Heart left ventricle (tissue), 16 donors: ENCODE measurements around the gene PTGDR2. TPM values are rescaled to one million over a fixed set of nuclear protein-coding genes. Genes with fewer than 3 reads are reported as not detected.

Source experiments
- ATAC-seq, 4 donors: fragments of 200-7000 bp; cut with Tn5 transposase; one replicate each; pipeline ENCODE4 v1.9.1; 2020 to 2022; ENCODE audit warnings: moderate library complexity in 4 of 4, mild to moderate bottlenecking in 3 of 4, moderate number of reproducible peaks in 1 of 4
- DNase-seq, 5 donors: peaks; one replicate each; pipeline ENCODE4 v3.0.0-alpha.2; 2020
- H3K27ac ChIP-seq, 12 donors: fragments of 200-600 bp; sonication (generic) in 4 of 12; one replicate each; pipeline versions ENCODE4 v1.5.0 to v1.8.0; 2016 to 2022; ENCODE audit warnings: mild to moderate bottlenecking in 2 of 12
- H3K27me3 ChIP-seq, 9 donors: fragments of 200-600 bp; sonication (generic) in 2 of 9; one replicate each; pipeline versions ENCODE4 v1.5.1 to v1.8.0; 2016 to 2022; ENCODE audit warnings: mild to moderate bottlenecking in 3 of 9
- H3K36me3 ChIP-seq, 9 donors: fragments of 200-600 bp; sonication (generic) in 2 of 9; one replicate each; pipeline versions ENCODE4 v1.5.0 to v1.8.0; 2018 to 2022; ENCODE audit warnings: mild to moderate bottlenecking in 2 of 9
- H3K4me1 ChIP-seq, 12 donors: fragments of 200-600 bp; sonication (generic) in 4 of 12; one replicate each; pipeline versions ENCODE4 v1.5.0 to v1.8.0; 2016 to 2022; ENCODE audit warnings: mild to moderate bottlenecking in 3 of 12
- H3K4me3 ChIP-seq, 12 donors: fragments of 200-600 bp; sonication (generic) in 4 of 12; one replicate each; pipeline versions ENCODE4 v1.5.0 to v1.8.0; 2017 to 2022; ENCODE audit warnings: mild to moderate bottlenecking in 9 of 12, moderate library complexity in 4 of 12
- H3K9me3 ChIP-seq, 12 donors: fragments of 200-600 bp; sonication (generic) in 4 of 12; one replicate each; pipeline versions ENCODE4 v1.5.0 to v1.8.0; 2016 to 2022; ENCODE audit warnings: mild to moderate bottlenecking in 1 of 12
- CTCF ChIP-seq, 12 donors: fragments of 200-600 bp; sonication (generic) in 4 of 12; IDR thresholded peaks; one replicate each; pipeline versions ENCODE4 v1.5.0 to v1.8.0; 2018 to 2022; ENCODE audit warnings: antibody characterized with exemption in 12 of 12, mild to moderate bottlenecking in 5 of 12
- POLR2A ChIP-seq, 2 donors: fragments of 450-650 bp; IDR thresholded peaks; one replicate each; pipeline ENCODE4 v1.6.1; 2017; ENCODE audit warnings: antibody characterized with exemption in 2 of 2, mild to moderate bottlenecking in 2 of 2, moderate library complexity in 2 of 2
- WGBS, 4 donors: extraction: QIAGEN DNeasy Blood & Tissue Kit in 2 of 4; methylation state at CpG; one replicate each; pipeline versions ENCODE4 v1.1.5 to v1.1.7; 2013 to 2018; 5-methylcytosine and 5-hydroxymethylcytosine counted together
- intact Hi-C, 10 donors: fragments of 100-400 bp; cut with DNase I; formaldehyde crosslinking; loops; one replicate each; pipeline versions ENCODE4 v1.11.1 to v1.14.2; 2022
- polyA plus RNA-seq, 2 donors: library from polyadenylated mRNA; stranded (reverse); fragments of 200-250 nt; gene quantifications; one replicate each; pipeline ENCODE4 v1.2.3, GENCODE V29; 2013
- total RNA-seq, 9 donors: library from RNA; depleted of rRNA in 2 of 9; stranded (reverse); fragments of >200 nt in 2 of 9; fragmentation: NEBNext Ultra II Directional in 3 of 9; extraction: Animal tissue kit (Norgen Biotek cat#: 25700) in 3 of 9; gene quantifications; one replicate each; pipeline versions ENCODE4 v1.1.0 to v1.2.4, GENCODE V29; 2016 to 2023
- donor health status: ischemic (EF 13 %, LVEDD 7.1; RV severe dilation, severe dysfunction).
- donor health status: healthy with polysubstance abuse.
- donor health status: DM: no; HTN: yes; CAD: no.
- donor health status: DM: no; HTN: no; CAD: no.
- donor health status: ischemic (EF 25% LVEDD 6.9; RV normal size, moderate dysfunction).
- donor health status: ischemic (EF 25% LVEDD 5.7; RV mildly dilated, moderate dysfunction).
- donor health status: healthy.
- donor health status: DM: yes; HTN: yes; CAD: no.
- donor health status: ischemic (EF 35%, LVEDD 5.7; RV mildly dilated, moderate dysfunction).
- donor health status: nonischemic (EF 11% LVEDD 7.7; RV severe dilation, severe dysfunction).
- donor health status: DM: yes; HTN: yes; CAD: no.
- donor health status: PGD.
- donor health status: ischemic (EF 29% LVEDD 5.4; RV normal size, mild dysfunction).
- donor health status: nonischemic (EF 23%, LVEDD 6.1; RV moderate dilation, normal function).

The PTGDR2 gene
- total and polyA plus RNA-seq, 11 donors: 0.61 to 7.9 (median 1.4) TPM

- no peaks in the 10 kb centered on the region for H3K36me3 ChIP-seq
- peaks cover 5 to 55% (median 31%) of the 10 kb centered on the region in 12 donors for H3K4me1 ChIP-seq
- H3K4me3 ChIP-seq: no peak overlapping the region
- intact Hi-C loops: no loop called here
- TF ChIP-seq CTCF (IDR thresholded peaks at IDR 0.05) (no peak), POLR2A (IDR thresholded peaks at IDR 0.05) (no peak)
- no peaks in the 10 kb centered on the region for H3K9me3 ChIP-seq
- peak in 3 of 4 donors; percentile 14 to 69 (median 25) for ATAC-seq
- peak in 3 of 5 donors; percentile 40 to 70 (median 70) for DNase-seq
- 56 to 79% (median 63%) methylated on average over 16 of the region's 16 CpGs for WGBS, 4 donors
- no peaks in the 10 kb centered on the region for H3K27me3 ChIP-seq
- H3K27ac ChIP-seq: peak overlapping the region in 9 of 12 donors; percentile 1 to 74 (median 33)
Measured at GRCh38 chr11:60872961-60873524, 17.3 kb upstream of the PTGDR2 start.

- H3K9me3 ChIP-seq: no peaks in the 10 kb centered on the region
- DNase-seq (peak in 4 of 5 donors; percentile 69 to 81 (median 76)), ATAC-seq (peak; percentile 63 to 84 (median 74))
- 82 to 92% (median 89%) methylated on average over 5 to 6 of the region's 6 CpGs for WGBS, 4 donors
- TF ChIP-seq CTCF (IDR thresholded peaks at IDR 0.05) (no peak), POLR2A (IDR thresholded peaks at IDR 0.05) (no peak)
- H3K27me3 ChIP-seq: no peaks in the 10 kb centered on the region
- no peak overlapping the region for H3K4me3 ChIP-seq
- peaks cover 5 to 53% (median 30%) of the 10 kb centered on the region in 12 donors for H3K4me1 ChIP-seq
- intact Hi-C loops: no loop called here
- H3K27ac ChIP-seq: peak overlapping the region in 10 of 12 donors; percentile 10 to 78 (median 60)
- H3K36me3 ChIP-seq: no peaks in the 10 kb centered on the region
Measured at GRCh38 chr11:60872124-60872960, 16.6 kb upstream of the PTGDR2 start.

GRCh38 chr11:60871378-60872061 lies 15.8 kb upstream of the PTGDR2 start:
- WGBS, 4 donors: 68 to 80% (median 70%) methylated on average over 5 to 7 of the region's 7 CpGs
- intact Hi-C loops: no loop called here
- peak; percentile 74 to 81 (median 78) for ATAC-seq
- DNase-seq: peak in 4 of 5 donors; percentile 45 to 81 (median 76)
- peaks cover 5 to 55% (median 28%) of the 10 kb centered on the region in 12 donors for H3K4me1 ChIP-seq
- H3K9me3 ChIP-seq: no peaks in the 10 kb centered on the region
- H3K4me3 ChIP-seq: no peak overlapping the region
- H3K36me3 ChIP-seq: no peaks in the 10 kb centered on the region
- H3K27me3 ChIP-seq: no peaks in the 10 kb centered on the region
- TF ChIP-seq POLR2A (IDR thresholded peaks at IDR 0.05): no peak
- peak in 7 of 12 donors; percentile 14 to 44 (median 28) for TF ChIP-seq CTCF (IDR thresholded peaks at IDR 0.05)
- peak overlapping the region in 9 of 12 donors; percentile 10 to 78 (median 56) for H3K27ac ChIP-seq
